Ovary (tissue), 3 donors: ENCODE measurements around the gene PRR13.

Experiments used
- CTCF ChIP-seq, 3 donors: fragments of 450-650 bp in 2 of 3; fragments of 200-600 bp in 1 of 3; IDR thresholded peaks; one replicate each; pipeline versions ENCODE4 v1.5.1 to v1.8.0; 2016 to 2022; ENCODE audit warnings: antibody characterized with exemption in 3 of 3, mild to moderate bottlenecking in 1 of 3
- EP300 ChIP-seq: sonication (generic); formaldehyde crosslinking; IDR thresholded peaks from one replicate; pipeline ENCODE4 v1.6.1; 2017; ENCODE audit warnings: antibody characterized with exemption
- donor health status: DM: no; HTN: no; CAD: no.

DNA sequence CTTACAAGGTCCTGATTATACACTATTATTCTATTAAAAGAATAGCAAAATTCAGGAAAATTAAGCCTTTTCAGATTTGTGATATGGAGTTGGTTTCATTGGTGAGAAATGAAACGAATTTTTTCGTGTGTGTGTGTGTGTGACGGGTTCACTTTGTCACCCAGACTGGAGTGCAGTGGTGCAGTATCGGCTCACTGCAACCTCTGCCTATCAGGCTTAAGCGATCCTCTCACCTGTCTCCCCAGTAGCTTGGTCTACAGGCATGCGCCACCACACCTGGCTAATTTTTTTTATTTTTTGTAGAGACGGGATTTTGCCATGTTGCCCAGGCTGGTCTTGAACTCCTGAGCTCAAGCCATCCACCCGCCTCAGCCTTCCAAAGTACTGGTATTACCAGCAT lies 20.1 kb downstream of the PRR13 start:
- TF ChIP-seq CTCF (IDR thresholded peaks at IDR 0.05) (no peak), EP300 (no peak)
